GM10248 (cell line): ENCODE measurements around the gene SSNA1.

Experiments
- CTCF ChIA-PET: fragments of 300-600 bp; sonication (Branson Sonifier 250); formaldehyde crosslinking; extraction: SDS; loops from one replicate; lab custom pipeline; 2021; ENCODE audit warnings: antibody characterized with exemption; lab: Yijun Ruan, JAX
- POLR2A ChIA-PET: fragments of 350-650 bp; sonication (Branson Sonifier 250); formaldehyde crosslinking; extraction: SDS; loops from one replicate; lab custom pipeline; 2020; ENCODE audit warnings: antibody characterized with exemption; lab: Yijun Ruan, JAX
- DNase-seq: peaks from one replicate; pipeline ENCODE4 v3.0.0; 2012; ENCODE audit errors: extremely low spot score
- CTCF ChIP-seq: IDR thresholded peaks from 2 replicates; pipeline ENCODE4 v1.5.1; 2012; ENCODE audit warnings: mild to moderate bottlenecking, low read depth; ENCODE audit errors: extremely low read depth, missing control alignments, control extremely low read depth

The SSNA1 gene

GRCh38 chr9:137198902-137199283 lies 10.4 kb downstream of the SSNA1 start:
- DNase-seq: no peak
- no peak for TF ChIP-seq CTCF
- POLR2A ChIA-PET: interaction anchor here (1.0 to 1.1 kb wide), 2 partner anchors 10 to 42 kb away, joined by 4 to 5 read pairs; partner anchors contain the start of genes ANAPC2, SSNA1 and TUBB4B
- CTCF ChIA-PET: interaction anchor here (1.5 to 2.0 kb wide), 3 partner anchors 10 to 24 kb away, joined by 6 to 13 read pairs (median 6); partner anchors contain the start of genes ANAPC2 and SSNA1

GRCh38 chr9:137199411-137200121 lies 11.1 kb downstream of the SSNA1 start:
- no peak for DNase-seq
- POLR2A ChIA-PET: interaction anchor here (1.1 kb wide), 1 partner anchor 41 kb away, joined by 4 read pairs; the partner anchor contains the start of gene TUBB4B
- TF ChIP-seq CTCF: no peak
- CTCF ChIA-PET: interaction anchor here (1.5 to 2.0 kb wide), 3 partner anchors 11 to 24 kb away, joined by 6 to 13 read pairs (median 6); partner anchors contain the start of genes ANAPC2 and SSNA1

- no peak for TF ChIP-seq CTCF
Measured at GRCh38 chr9:137200311-137201204, 12.1 kb downstream of the SSNA1 start, which contains the start of gene TPRN. Gene TPRN, minus strand, starts transcription at chr9:137200741. Its CDS starts 30 bp downstream, at chr9:137200711.

GRCh38 chr9:137201205-137201868 lies 12.9 kb downstream of the SSNA1 start:
- no peak for DNase-seq
- CTCF ChIA-PET: interaction anchor here (0.7 to 3.9 kb wide), 11 partner anchors 11 to 172 kb away, joined by 3 to 18 read pairs (median 3); partner anchors contain the start of genes ANAPC2, RNF224 and SSNA1
- POLR2A ChIA-PET: interaction anchor here (0.6 to 1.5 kb wide), 10 partner anchors 12 to 115 kb away, joined by 3 to 8 read pairs (median 4); partner anchors contain the start of genes ANAPC2, MAN1B1, SSNA1 and TUBB4B
- TF ChIP-seq CTCF: no peak

More at GRCh38 chr9:137200311-137201204, 12.1 kb downstream of the SSNA1 start, which contains the start of gene TPRN:
- POLR2A ChIA-PET: interaction anchor here (0.6 to 1.5 kb wide), 10 partner anchors 12 to 114 kb away, joined by 3 to 8 read pairs (median 4); partner anchors contain the start of genes ANAPC2, MAN1B1, SSNA1 and TUBB4B
- CTCF ChIA-PET: interaction anchor here (0.7 to 1.5 kb wide), 10 partner anchors 10 to 172 kb away, joined by 3 to 7 read pairs (median 3); partner anchors contain the start of genes ANAPC2, RNF224 and SSNA1
- DNase-seq: peak; percentile 100

- no peak for TF ChIP-seq CTCF
- POLR2A ChIA-PET: interaction anchor here (0.7 kb wide), 1 partner anchor 398 kb away, joined by 3 read pairs; no protein-coding TSS in a partner anchor
- CTCF ChIA-PET: interaction anchor here (1.3 to 3.9 kb wide), 3 partner anchors 14 to 74 kb away, joined by 3 to 18 read pairs (median 3); partner anchors contain the start of genes ANAPC2 and SSNA1
Measured at GRCh38 chr9:137202966-137203365, 14.5 kb downstream of the SSNA1 start.

More at GRCh38 chr9:137202966-137203365, 14.5 kb downstream of the SSNA1 start:
- DNase-seq: no peak
